Choroid plexus epithelial cell (primary cell): ENCODE measurements around the gene TTLL13.
"Not testable (repeated sequence)": the region's sequence is repeated elsewhere in the genome, so short reads cannot be mapped to it uniquely, and the experiment has no call there.

ENCODE experiments used
- DNase-seq: peaks from one replicate; pipeline ENCODE4 v3.0.0-alpha.2; 2010; ENCODE audit warnings: low read depth
- H3K4me3 ChIP-seq: 2 replicates; pipeline ENCODE4 v1.5.1; 2011; ENCODE audit warnings: low read depth, mild to moderate bottlenecking, control low read depth, low read length, moderate library complexity
- TF ChIP-seq, protein P1 (sequence below): conservative IDR thresholded peaks from 2 replicates; pipeline ENCODE4 v1.5.1; 2011; ENCODE audit warnings: low read depth, mild to moderate bottlenecking, control low read depth, inconsistent platforms, low read length, moderate library complexity

Gene TTLL13

DNA sequence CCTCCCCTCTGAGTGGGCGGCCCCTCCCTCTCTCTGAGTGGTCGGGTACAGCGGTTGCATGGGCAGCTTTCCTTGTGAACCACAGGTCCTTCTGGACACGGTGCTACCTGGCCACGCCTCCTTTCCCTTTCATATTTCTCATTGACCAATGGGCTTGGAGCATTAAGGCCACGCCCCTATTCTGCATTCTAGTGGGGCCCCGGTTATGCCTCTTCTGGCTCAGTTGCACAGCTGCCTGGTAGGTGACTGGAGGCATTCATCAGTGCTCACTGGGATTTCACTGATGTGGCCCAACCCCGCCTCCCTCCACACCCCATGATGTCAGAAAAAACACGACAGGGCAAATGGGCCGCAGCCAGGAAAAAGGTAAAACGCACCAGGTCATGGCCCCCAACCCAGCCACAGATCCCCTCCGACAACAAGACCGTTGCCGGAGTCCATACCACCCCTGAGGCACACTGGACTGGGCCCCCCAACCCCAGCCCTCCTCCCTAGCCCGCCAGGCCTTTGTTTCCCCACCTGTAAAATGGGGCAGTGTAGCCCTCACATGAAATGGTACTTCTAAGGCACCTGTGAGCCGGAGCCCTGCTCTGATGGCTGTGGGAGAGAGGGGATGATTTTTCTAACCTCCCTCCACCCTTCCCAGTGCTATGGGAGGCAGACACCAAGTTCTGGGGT lies 42.5 kb downstream of the TTLL13 start:
- DNase-seq: peak; percentile 31
- TF ChIP-seq, protein P1, sequence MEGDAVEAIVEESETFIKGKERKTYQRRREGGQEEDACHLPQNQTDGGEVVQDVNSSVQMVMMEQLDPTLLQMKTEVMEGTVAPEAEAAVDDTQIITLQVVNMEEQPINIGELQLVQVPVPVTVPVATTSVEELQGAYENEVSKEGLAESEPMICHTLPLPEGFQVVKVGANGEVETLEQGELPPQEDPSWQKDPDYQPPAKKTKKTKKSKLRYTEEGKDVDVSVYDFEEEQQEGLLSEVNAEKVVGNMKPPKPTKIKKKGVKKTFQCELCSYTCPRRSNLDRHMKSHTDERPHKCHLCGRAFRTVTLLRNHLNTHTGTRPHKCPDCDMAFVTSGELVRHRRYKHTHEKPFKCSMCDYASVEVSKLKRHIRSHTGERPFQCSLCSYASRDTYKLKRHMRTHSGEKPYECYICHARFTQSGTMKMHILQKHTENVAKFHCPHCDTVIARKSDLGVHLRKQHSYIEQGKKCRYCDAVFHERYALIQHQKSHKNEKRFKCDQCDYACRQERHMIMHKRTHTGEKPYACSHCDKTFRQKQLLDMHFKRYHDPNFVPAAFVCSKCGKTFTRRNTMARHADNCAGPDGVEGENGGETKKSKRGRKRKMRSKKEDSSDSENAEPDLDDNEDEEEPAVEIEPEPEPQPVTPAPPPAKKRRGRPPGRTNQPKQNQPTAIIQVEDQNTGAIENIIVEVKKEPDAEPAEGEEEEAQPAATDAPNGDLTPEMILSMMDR: no peak
- no peak overlapping the region for H3K4me3 ChIP-seq

- TF ChIP-seq, protein P1: peak; percentile 79
- peak; percentile 52 for DNase-seq
- not testable (repeated sequence) for H3K4me3 ChIP-seq
Observed at GRCh38 chr15:90293040-90293810, 43.9 kb downstream of the TTLL13 start.

DNA sequence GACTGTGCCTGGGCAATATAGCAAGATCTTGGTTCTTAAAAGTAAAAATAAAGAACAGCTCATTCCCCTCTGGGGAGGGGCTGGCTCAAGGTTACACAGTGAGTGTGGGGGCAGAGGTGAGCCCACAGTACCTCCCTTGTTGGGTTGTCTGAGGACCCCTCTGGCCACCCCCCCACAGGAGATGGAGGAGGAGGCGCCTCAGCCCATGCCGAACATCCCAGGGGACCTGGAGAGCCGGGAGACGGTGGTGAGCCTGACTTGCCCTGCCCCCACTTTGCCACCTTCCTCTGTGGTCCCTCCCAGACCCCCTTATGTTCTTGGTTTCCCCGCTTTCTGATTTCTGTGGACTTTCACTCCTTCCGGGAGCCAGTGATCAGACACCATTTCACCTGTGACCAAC lies 44.8 kb downstream of the TTLL13 start:
- TF ChIP-seq, protein P1: no peak
- DNase-seq: no peak
- H3K4me3 ChIP-seq: no peak overlapping the region

DNA sequence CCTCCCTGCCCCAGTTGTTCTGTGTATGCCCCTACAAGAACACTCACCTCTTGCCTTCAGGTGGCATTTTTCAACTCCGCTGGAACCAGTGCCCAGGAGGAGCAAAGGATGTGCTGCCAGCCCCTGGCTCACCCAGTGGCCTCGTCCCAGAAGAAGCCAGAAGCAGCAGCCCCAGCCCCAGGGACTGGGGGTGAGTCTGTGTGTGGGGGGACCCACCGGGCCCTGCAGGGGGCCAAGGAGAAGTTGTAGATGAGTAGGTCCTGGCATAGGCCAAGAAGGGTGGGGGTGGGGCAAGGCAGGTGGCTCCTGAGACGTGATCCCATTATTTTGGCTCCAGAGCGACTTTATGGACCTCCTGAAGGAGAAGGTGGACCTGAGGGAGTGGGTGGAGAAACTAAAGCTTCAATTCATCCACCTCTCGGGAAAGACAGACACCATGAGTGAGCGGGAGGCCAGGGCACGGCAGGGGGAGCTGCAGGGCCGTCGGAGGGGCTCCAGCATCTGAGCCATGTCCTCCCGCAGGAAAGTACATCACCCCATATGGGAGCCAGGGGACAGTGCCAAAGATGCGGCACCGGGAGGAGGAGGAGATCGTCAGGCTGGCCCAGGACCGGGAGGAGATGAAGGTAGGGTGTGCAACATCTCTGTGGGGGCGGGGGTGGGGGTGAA lies 45.4 kb downstream of the TTLL13 start:
- no peak overlapping the region for H3K4me3 ChIP-seq
- TF ChIP-seq, protein P1: peak; percentile 26
- DNase-seq: no peak

- H3K4me3 ChIP-seq: peak overlapping the region; percentile 24
- no peak for DNase-seq
- TF ChIP-seq, protein P1: no peak
Observed at GRCh38 chr15:90295270-90295648, 45.9 kb downstream of the TTLL13 start.

GRCh38 chr15:90296316-90296884 lies 47.0 kb downstream of the TTLL13 start:
- H3K4me3 ChIP-seq, DNase-seq: not testable (repeated sequence)

GRCh38 chr15:90297021-90297420 lies 47.7 kb downstream of the TTLL13 start:
- TF ChIP-seq, protein P1: no peak
- no peak overlapping the region for H3K4me3 ChIP-seq
- DNase-seq: no peak
